GM11168 (cell line): ENCODE data around the gene RHBDL1.

Source experiments
- in situ Hi-C: fragments of 300-500 bp; cut with MboI; formaldehyde crosslinking; loops from one replicate; pipeline ENCODE4 v1.12.0; 2022; ENCODE audit warnings: low sequenced_read_pairs; ENCODE audit not compliant: unreplicated experiment

The RHBDL1 gene

DNA sequence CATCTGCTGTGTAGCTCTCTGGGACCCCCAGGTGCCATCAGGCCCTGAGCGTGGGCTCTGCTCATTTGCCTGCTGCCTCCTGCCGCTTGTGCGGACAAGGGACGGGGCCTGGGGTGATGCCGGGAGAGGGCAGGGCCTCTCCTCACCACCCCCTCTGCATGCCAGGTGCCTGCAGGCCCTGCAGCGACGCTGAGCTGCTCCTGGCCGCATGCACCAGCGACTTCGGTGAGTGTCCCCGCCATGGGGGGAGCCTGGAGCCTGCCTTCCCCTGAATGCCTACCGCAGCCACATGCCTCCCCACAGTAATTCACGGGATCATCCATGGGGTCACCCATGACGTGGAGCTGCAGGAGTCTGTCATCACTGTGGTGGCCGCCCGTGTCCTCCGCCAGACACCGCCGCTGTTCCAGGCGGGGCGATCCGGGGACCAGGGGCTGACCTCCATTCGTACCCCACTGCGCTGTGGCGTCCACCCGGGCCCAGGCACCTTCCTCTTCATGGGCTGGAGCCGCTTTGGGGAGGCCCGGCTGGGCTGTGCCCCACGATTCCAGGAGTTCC, 41.4 kb downstream of the RHBDL1 start:
- in situ Hi-C loops, result no loop called here

DNA sequence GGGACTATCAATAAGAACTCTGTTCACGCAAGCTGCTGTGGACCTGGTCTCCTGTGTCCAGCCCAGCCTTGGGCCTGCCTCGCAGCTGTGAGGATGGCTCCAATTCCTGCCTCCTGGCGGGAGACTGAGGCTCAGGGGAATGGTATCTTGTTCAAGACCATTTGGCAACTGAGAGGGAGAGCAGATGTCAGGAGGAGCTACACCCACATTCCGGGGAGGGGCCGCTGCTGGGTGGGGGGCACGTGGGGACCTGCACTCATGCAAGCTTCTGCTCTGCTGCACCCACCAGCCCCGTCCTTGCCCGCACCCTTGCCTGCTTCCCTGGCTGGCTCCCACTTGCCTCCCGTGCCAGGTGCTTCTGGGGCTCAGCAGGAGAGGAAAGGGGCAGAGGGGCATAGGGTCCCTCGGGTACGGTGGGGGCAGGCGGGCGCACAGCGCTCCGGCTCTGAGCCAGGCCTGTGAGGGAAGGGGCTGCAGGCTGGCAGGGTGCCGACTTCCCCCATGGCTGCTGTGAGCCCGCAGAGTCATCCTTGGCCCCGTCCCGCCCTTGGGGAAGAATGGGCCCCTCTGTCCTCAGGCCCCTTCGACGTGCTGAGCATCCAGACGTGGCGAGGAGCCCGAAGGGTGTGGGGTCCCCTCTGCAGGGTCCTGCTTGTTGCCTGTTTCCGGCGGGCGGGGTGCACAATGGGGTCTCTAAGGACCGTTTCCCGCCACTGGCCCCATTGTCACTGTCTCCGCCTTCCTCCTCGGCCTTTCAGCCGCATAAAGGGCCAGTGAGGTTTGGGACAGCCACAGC, 42.2 kb downstream of the RHBDL1 start:
- in situ Hi-C loops, result no loop called here

DNA sequence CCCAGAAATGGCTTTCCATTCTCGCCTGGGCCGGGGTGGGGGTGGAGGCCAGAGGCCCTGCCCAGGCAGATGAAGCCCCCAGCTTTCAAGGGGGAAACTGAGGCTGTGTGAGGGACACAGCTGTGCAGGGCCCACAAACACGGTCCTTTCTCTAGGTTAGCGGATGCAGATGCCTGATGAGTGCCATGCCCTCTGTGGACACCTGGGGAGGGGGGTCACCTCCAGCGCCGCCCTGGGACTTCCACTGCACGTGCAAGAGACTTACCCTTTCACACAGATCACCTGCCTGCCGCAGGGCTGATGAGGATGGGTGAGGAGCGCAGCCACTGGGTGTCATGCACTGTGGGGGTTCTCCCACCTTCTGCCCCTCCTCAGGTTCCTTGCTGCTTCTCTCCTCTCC, 42.9 kb downstream of the RHBDL1 start:
- in situ Hi-C loops, result no loop called here

DNA sequence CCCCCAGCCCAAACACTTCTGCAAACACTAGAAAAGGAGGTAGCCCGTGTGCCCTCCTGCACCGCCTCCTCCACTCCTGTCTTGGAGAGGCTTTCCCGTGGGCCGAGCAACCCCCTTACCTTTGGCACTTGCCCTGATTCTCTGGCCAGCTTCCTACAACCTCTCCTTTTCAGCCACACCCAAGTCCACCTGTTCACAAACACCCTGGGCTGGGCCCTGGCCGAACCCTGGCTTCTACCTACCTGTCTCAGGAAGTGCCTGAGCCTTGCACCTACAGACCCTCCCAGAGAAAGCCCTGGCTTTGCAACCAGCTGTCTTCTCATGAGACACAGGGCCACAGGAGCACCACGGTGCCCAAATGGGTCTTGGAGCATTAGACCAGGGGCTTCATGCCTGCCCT, 43.5 kb downstream of the RHBDL1 start:
- in situ Hi-C loops, result no loop called here

DNA sequence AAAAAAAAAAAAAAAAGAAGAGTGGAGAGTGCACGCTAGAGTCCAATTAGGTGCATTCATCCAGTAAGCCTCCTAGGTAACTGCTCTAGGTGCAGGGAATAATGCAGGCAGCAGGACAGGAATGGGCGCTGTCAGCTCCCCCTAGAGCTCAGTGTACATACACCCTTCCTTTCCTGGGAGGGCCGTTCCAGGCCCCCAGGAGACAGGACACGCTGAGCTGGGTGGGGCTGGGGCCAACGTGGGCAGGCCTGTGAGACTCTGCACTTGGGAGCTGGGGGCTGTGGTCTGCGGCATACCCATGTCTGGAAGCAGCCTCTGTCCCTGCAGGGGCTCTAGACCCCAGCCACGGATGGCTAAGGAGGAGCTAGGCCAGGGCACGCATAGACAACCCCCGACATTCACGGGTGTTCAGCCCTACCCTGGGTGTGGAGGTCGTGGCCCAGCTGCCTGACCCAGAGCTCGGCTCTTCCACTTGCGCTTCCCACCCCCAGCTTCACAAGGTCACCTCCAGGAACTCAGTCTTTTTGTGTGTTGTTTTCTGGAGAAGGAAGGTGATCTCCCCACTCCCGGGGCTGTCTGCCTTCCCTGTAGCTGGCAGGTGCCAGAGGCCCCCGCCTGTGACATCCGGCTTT, 44.5 kb downstream of the RHBDL1 start:
- in situ Hi-C loops, result no loop called here

DNA sequence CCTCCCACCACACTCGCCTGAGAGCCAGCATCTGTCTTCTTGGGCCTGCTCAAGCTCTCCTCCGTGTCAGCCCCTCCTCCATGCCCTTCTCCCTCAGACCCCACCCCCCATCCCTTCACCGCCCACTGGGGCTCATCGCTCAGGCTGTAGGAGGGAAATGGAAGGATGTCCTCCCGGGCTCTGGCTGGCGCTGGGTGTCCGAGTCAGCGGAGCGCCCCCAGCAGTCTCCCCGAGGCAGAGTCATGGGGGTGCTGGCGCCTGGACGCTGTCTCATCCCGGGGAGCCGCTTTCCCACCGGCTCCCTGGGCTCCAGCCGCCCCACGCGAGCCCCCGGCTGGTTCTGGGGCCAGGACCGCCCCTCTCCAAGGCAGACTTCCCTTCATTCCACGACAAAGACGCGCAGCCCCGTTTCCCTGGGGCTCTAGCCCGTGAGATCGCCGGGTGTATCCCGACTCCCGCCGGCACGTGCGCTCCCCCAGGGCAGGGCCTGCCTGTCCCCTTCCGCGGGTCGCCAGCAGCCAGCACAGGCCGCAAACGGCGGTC, 45.0 kb downstream of the RHBDL1 start:
- in situ Hi-C loops, result no loop called here

DNA sequence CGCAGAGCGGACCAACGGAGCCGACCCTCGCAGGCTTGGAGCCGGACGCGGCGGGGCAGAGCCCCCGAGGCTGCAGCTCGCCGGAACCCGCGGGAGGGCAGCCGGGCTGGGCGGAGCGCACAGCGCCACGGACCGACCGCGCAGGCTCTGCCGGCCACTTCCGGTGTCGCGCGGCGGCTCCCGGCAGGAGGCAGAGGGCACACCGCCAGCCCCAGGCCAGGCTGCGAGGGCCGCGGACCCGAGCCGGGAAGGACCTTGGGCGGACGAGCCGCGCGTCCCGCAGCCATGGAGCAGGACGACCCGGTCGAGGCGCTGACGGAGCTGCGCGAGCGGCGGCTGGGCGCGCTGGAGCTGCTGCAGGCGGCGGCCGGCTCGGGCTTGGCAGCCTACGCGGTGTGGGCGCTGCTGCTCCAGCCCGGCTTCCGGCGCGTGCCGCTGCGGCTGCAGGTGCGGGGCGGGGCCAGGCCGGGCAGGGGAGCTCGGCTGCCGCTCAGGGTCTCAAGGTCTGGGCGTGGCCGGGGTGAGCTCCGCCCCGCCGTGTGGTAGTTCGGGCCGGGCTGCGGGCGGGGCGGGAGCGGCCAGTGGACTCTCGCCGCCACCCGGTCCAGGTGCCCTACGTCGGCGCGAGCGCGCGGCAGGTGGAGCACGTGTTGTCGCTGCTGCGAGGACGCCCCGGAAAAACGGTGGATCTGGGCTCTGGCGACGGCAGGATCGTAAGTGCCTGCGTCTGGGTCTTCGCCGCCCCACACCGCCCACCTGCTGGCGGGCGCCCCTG, 45.7 kb downstream of the RHBDL1 start, which contains the start of gene ANTKMT:
TSS of gene ANTKMT (plus strand) at position 157 of the 775 bp plus-strand sequence. CDS start at position 286, 129 bp downstream.
- in situ Hi-C loops, result no loop called here

DNA sequence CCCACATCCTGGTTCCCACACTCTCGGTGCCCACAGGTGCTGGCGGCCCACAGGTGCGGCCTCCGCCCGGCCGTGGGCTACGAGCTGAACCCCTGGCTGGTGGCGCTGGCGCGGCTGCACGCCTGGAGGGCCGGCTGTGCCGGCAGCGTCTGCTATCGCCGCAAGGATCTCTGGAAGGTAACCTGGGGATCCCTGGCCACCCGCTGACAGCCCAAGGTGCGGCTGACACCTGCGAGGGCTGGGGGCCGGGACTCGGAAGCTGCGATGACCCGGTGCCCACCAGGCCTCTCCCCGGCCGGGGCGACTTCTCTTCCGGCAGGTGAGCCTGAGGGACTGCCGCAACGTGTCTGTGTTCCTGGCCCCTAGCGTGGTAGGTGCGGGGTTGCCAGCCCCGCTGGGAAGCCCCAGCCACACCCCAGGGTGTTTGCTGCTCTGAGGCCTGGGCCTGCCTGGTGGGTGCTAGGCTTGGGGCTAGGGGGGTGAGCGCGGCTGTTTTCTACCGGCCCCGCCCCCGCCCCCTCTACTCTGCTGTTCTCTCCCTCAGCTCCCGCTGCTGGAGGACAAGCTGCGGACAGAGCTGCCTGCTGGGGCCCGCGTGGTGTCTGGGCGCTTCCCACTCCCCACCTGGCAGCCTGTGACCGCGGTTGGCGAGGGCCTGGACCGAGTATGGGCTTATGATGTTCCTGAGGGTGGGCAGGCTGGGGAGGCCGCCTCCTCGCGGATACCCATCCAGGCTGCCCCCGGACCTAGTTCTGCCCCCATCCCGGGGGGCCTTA, 46.5 kb downstream of the RHBDL1 start:
- in situ Hi-C loops, result no loop called here

DNA sequence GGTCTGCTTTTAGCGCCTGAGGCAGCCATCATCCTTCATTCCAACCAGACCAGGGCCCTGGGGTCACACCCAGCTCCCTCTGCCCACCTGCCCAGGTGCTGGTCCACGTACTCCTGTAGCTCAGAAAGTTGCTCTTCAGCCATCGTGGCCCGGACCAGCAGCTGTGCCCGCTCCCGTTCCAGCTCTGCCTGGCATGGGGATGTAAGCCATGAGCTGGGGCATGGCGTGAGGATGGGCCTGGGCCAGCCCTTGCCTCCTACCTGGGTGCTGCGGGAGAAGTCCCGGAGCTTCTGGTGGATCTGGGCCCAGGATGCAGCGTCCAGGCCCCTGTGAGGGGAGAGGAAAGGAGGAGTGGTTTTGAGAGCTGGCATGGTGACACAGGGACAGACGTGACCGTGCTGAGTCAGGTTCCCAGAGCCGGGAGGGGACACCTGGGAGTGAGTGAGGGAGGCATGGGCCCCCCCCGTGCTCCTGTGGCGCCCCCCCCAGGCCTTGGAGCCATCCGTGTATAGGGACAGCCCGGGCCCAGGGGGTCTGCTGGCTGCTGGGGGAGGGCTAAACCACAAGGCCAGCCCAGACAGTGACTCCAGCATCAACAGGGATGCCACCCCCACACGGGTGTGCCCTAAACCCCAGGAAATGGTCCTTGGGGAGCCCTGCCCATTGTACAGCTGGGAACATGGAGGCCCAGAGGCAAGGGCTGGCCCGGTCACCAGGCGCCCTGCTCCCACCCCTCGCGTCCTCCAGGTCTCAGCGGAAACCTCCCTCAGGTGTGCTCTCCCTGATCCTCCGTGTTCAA, 47.6 kb downstream of the RHBDL1 start:
- in situ Hi-C loops, result no loop called here

DNA sequence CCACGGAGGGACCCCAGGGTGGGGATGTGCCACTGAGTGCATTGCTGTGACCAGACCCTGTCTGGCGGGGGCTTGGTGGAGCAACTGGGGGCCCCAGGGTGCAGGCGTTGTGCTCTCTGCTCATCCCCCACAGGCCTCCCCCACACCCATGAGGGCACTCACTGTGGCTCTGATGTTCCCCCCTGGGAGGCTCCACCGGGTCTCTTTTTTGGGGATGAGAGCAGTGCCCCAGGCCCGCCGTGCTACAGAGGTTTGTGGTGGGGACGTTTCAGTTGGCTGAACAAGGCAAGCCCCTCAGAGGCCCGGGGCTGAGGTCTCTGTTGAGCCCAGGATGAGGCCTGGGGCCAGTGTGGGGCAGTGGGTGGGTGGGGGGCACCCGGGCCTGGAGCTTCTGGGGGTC, 48.2 kb downstream of the RHBDL1 start:
- in situ Hi-C loops, result no loop called here

DNA sequence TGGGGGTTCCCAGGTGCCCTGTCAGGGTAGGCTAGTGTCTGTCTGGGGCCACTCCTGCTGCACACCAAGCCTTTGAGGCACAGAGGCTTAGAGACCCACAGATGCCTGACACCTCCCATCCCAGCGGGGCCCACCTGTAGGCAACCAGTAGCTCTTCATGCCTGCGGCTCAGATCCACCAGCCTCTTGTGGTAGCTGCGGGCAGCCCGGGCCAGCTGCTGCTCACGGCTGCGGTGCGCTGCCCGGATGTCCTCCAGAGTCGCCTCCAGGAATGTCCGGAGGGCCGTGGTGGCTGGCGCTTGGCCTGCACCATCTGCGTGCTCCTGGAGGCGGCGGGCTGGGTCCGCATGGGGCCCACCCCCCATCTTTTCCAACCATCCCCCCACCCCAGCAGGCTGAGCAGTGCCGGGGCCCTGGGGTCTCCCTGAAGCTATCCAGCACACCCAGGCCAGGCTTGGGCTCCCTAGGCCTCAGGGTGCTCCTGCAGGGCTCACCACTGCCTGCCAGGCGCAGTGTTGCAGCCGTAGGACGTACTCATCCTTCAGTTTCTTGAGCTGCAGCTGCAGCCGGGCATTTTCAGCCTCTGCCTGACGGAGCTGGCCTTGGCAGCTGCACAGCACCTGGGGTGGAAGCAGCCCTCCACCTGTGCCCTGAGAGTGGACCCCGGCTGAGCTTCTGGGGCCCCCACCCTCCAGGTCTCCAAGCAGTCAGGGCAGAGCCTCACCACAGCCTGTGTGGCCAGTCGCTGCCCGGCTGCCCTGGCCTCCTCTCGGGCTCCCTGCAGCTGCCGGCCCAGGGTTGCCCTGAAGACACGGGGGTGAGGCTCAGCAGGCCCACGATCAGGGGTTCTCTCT, 48.9 kb downstream of the RHBDL1 start:
- in situ Hi-C loops, result no loop called here

DNA sequence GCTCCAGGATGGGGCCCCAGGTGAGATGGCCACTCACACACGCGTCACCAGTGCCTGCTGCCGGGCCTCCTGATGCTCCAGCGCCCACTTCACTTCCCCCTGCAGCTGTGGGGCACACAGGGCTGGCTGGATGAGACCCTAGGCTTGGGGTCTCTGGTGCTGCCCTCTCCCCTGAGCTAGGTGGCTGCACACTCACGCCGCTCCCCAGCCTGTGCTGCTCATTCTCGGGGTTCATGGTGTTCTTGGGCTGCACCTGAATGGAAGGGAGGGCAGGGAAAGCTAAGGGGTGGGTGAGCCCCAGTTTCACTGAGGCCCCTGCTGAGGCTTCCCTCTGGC, 49.5 kb downstream of the RHBDL1 start:
- in situ Hi-C loops, result no loop called here

DNA sequence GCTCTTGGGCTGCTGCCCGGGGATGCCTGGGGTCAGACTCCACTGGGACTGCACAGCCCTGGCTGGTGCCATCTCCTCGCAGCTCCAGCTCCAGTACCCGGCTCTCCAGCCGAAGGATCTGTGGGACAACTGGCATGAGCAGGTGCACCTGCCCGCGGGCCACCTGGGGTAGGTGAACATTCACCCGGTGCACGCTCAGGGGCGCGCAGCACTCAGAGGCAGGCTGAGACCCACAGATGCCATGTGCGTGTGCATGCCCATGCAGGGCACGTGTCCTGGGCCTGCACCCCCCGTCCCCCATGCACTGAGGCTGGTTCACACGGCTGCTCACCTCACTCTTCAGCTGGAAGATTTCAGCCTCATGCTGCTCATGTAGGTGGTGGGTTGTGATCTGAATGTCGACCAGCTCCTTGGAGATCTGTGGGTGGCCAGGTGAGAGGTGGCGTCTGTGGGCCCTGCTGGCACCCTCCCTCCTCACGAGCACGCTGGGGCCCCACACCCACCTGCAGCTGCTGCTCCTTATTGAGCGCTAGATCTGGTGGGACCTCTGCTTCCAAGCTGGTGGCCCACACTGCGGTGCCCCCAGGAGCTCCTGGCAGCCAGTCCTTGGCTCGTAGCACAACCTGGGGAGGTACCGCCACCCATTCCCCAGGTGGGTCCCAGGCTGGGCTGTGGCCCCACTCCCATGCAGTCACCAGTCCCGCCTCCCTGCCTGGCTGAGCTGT, 50.2 kb downstream of the RHBDL1 start:
- in situ Hi-C loops, result no loop called here

DNA sequence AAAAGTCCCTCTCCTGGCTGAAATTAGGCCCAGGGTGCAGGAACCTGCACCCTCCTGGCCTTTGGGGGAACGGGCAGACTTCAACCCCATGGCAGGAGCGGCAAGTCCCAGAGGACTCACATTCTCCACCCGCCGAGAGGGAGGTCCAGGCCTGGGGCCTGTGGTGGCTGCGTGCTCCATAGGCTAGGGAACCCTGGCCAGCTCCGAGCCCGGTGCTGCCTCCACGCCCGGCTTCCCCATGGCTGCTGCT, 50.6 kb downstream of the RHBDL1 start:
- in situ Hi-C loops, result no loop called here

DNA sequence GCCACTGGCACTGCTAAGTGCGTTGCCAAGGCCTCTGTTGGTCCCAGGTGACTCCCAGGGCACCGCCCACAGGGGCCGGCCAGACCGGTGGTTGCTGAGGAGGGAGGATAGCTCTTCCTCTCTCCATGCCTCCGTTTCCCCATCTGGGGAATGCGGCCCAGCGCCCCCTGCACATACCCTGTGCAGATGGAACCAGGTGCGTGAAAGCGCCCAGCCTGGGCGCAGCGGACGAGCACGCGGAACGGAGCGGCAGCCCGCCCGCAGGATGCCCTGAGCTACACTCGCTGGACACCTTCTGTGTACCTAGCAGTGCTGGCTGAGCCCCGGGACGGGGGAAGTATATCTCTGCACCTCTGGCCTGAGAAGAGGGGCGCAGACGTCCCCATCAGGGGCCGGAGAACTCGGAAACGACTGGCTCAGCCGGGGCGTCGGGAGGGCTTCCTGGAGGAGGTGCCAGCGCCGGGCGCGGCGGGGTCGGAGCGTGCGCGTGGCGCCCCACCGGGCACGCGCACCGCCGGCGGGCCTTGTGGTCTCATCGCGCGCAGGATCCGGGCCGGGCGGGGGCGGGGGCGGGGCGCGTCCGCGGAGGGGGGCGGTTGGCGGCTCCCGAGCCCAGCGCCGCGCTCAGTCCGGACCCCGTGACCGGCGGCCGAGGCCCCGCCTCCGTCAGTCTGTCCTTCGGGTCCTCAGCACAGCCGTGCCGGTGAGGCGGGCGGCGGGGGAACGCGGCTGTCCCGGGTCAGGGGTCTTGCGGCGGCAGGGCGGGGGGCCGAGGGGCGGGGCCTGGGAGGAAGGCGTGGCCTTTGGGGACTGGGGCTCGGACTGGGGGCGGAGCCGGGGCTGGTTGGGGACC, 51.2 kb downstream of the RHBDL1 start, which contains the start of the genes CCDC78 and HAGHL:
TSS of gene CCDC78 (minus strand) at position 6 of the 853 bp plus-strand sequence. CDS start 76 bp downstream, outside the sequence.
TSS of gene HAGHL (plus strand) at position 669 of the 853 bp plus-strand sequence. CDS start 404 bp downstream, outside the sequence.
- in situ Hi-C loops, result no loop called here

DNA sequence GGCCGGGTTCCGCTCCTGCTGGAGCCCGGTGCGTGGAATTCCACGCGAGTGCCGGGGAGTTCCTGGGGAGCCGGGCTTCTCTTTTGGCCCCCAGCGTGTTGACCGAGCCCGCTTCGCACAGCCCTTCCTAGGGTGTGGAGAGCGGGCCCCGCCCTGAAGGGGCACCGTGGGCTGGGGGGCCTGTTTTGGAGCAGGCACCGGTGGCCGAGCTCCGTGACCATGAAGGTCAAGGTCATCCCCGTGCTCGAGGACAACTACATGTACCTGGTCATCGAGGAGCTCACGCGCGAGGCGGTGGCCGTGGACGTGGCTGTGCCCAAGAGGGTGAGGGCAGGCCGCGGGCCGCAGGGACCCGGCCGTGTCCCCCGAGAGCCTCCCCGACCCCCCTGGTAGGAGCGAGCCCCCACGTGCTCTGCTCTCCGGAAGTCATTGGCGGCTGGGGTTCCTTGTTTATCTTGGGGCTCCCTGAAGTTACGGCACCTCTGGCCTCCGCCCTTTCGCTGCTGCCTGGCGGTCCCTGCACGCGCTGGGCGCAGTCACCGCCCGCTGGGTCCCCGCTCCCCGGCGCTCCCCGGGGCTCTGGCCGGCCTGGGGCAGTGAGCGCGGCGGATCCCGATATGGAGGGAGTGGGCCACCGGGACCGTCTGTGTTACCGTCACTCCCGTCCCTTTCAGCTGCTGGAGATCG, 52.0 kb downstream of the RHBDL1 start:
- in situ Hi-C loops, result no loop called here
